Natural killer cell (primary cell): ENCODE data around the gene ERRFI1. TPM values are rescaled to one million over a fixed set of nuclear protein-coding genes. Genes with fewer than 3 reads are reported as not detected.
"Not testable (repeated sequence)": the region's sequence is repeated elsewhere in the genome, so short reads cannot be mapped to it uniquely, and the experiment has no call there.

Experiments used
- ATAC-seq, 3 donors: fragments of 150-1000 bp in 2 of 3; fragments of 200-7000 bp in 1 of 3; cut with Tn5 transposase; 1 replicate in 1 of 3; 2 replicates in 2 of 3; pipeline ENCODE4 v1.10.0; 2021; ENCODE audit warnings: mild to moderate bottlenecking in 2 of 3, moderate library complexity in 2 of 3
- DNase-seq, 2 donors: peaks; one replicate each; pipeline versions ENCODE4 v3.0.0 to v3.0.0-alpha.2; 2013 to 2021; ENCODE audit warnings: mixed read lengths in 1 of 2
- H3K27ac ChIP-seq: one replicate; pipeline ENCODE4 v1.5.1; 2013; ENCODE audit warnings: mild to moderate bottlenecking, low read length
- H3K27me3 ChIP-seq: one replicate; pipeline ENCODE4 v1.6.1; 2013; ENCODE audit warnings: low read length; ENCODE audit not compliant: control insufficient read depth, insufficient read depth
- H3K36me3 ChIP-seq: one replicate; pipeline ENCODE4 v1.6.1; 2013; ENCODE audit warnings: low read length; ENCODE audit not compliant: control insufficient read depth, insufficient read depth
- H3K4me1 ChIP-seq: one replicate; pipeline ENCODE4 v1.6.1; 2013; ENCODE audit warnings: low read length; ENCODE audit not compliant: control insufficient read depth, insufficient read depth
- H3K4me3 ChIP-seq: one replicate; pipeline ENCODE4 v1.5.1; 2013; ENCODE audit warnings: low read length
- H3K9me3 ChIP-seq: one replicate; pipeline ENCODE4 v1.6.1; 2013; ENCODE audit warnings: low read length; ENCODE audit not compliant: control insufficient read depth, insufficient read depth
- H3K27ac Mint-ChIP-seq, 2 donors: one replicate each; pipeline ENCODE4 v1.8.0; 2022; ENCODE audit warnings: mild to moderate bottlenecking in 2 of 2, mixed read lengths in 2 of 2, moderate library complexity in 1 of 2
- H3K27me3 Mint-ChIP-seq, 2 donors: one replicate each; pipeline ENCODE4 v1.8.0; 2022; ENCODE audit warnings: low read depth in 2 of 2, mixed read lengths in 2 of 2
- H3K36me3 Mint-ChIP-seq: one replicate; pipeline ENCODE4 v1.8.0; 2022; ENCODE audit warnings: mixed read lengths
- H3K4me1 Mint-ChIP-seq, 2 donors: one replicate each; pipeline ENCODE4 v1.8.0; 2022; ENCODE audit warnings: mixed read lengths in 2 of 2
- H3K4me3 Mint-ChIP-seq: one replicate; pipeline ENCODE4 v1.8.0; 2022; ENCODE audit warnings: mild to moderate bottlenecking, moderate library complexity, mixed read lengths
- H3K9me3 Mint-ChIP-seq, 2 donors: one replicate each; pipeline ENCODE4 v1.8.0; 2022; ENCODE audit warnings: mixed read lengths in 2 of 2
- CTCF ChIP-seq: fragments of 200-600 bp; IDR thresholded peaks from one replicate; pipeline ENCODE4 v1.8.0; 2022; ENCODE audit warnings: antibody characterized with exemption
- WGBS: methylation state at CpG from one replicate; pipeline ENCODE4 v1.1.7; 2013; ENCODE audit warnings: missing lambda C conversion rate; ENCODE audit not compliant: insufficient coverage; 5-methylcytosine and 5-hydroxymethylcytosine counted together
- intact Hi-C: fragments of 100-400 bp; cut with micrococcal nuclease; formaldehyde crosslinking; loops from one replicate; pipeline ENCODE4 v1.14.2; 2022
- total RNA-seq, 4 donors: library from RNA; stranded (reverse); fragments of 120-200 nt in 1 of 4; gene quantifications; one replicate each; pipeline versions ENCODE4 v1.2.3 to v1.2.4, GENCODE V29; 2013 to 2022

ERRFI1 gene
- total RNA-seq, 3 donors from 2014 or later (not counting 1 experiment from before 2014, with no cell fraction given), result 2.9 to 4.9 (median 4.0) TPM

GRCh38 chr1:8055973-8056372 lies 29.9 kb upstream of the ERRFI1 start:
- no peak overlapping the region for H3K4me3 Mint-ChIP-seq
- H3K9me3 Mint-ChIP-seq, result no peaks in the 10 kb centered on the region
- no peak for TF ChIP-seq CTCF
- intact Hi-C loops, result no loop called here
- H3K27ac Mint-ChIP-seq, result no peak overlapping the region
- no peak for ATAC-seq
- DNase-seq, result no peak
- Histone ChIP-seq H3K4me3 (no peak overlapping the region), H3K9me3 (no peaks in the 10 kb centered on the region), H3K27ac (no peak overlapping the region), H3K36me3 (no peaks in the 10 kb centered on the region), H3K27me3 (no peaks in the 10 kb centered on the region), H3K4me1 (no peaks in the 10 kb centered on the region)
- no peaks in the 10 kb centered on the region for H3K36me3 Mint-ChIP-seq
- H3K27me3 Mint-ChIP-seq, result peaks cover 0 to 6% of the 10 kb centered on the region in 2 donors
- H3K4me1 Mint-ChIP-seq, result no peaks in the 10 kb centered on the region
- WGBS, result 84% methylated on average over 3 of the region's 4 CpGs

DNA sequence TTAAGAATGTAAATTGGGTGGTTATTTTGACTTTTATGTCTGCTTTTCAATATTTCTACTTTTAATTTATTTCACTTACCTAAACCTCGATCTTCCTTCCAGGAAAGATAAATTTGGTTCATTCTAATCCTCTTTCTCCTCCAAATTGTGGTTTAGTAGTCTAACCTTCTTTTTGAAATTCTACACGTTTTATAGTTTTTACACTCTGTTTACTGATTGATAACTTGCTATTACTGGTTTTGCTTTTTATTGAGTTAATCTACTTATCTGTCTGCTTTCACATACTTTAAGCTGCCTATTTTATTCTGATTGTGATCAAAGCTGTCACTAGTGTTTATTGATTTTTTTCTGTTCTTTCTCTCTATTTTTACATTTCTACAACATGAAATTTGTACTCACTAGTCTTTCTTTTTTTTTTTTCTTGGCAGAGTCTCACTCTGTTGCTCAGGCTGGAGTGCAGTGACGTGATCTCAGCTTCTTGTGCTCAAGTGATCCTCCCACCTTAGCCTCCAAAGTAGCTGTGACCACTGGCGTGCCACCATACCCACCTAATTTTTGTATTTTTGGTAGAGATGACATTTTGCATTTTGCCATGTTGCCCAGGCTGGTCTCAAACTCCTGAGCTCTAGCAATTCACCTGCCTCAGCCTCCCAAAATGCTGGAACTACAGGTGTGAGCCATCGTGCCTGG lies 27.9 kb upstream of the ERRFI1 start:
- Mint-ChIP-seq H3K27me3 (peaks cover 0 to 4% of the 10 kb centered on the region in 2 donors), H3K36me3 (no peaks in the 10 kb centered on the region), H3K27ac (no peak overlapping the region), H3K4me3 (no peak overlapping the region), H3K9me3 (no peaks in the 10 kb centered on the region), H3K4me1 (no peaks in the 10 kb centered on the region)
- intact Hi-C loops, result no loop called here
- H3K36me3 ChIP-seq, result no peaks in the 10 kb centered on the region
- H3K9me3 ChIP-seq, result no peaks in the 10 kb centered on the region
- no peak overlapping the region for H3K4me3 ChIP-seq
- H3K27ac ChIP-seq, result no peak overlapping the region
- ATAC-seq (no peak), DNase-seq (no peak)
- 89% methylated on average over 3 of the region's 5 CpGs for WGBS
- no peak for TF ChIP-seq CTCF
- H3K4me1 ChIP-seq, result no peaks in the 10 kb centered on the region
- H3K27me3 ChIP-seq, result no peaks in the 10 kb centered on the region

GRCh38 chr1:8051650-8052049 lies 25.5 kb upstream of the ERRFI1 start:
- no peak overlapping the region for H3K27ac Mint-ChIP-seq
- Histone ChIP-seq H3K9me3 (no peaks in the 10 kb centered on the region), H3K4me1 (no peaks in the 10 kb centered on the region), H3K36me3 (no peaks in the 10 kb centered on the region), H3K4me3 (no peak overlapping the region), H3K27me3 (no peaks in the 10 kb centered on the region), H3K27ac (no peak overlapping the region)
- H3K4me3 Mint-ChIP-seq, result no peak overlapping the region
- H3K4me1 Mint-ChIP-seq, result no peaks in the 10 kb centered on the region
- DNase-seq, result no peak
- ATAC-seq, result no peak
- WGBS, result 93% methylated on average over 4 of the region's 4 CpGs
- TF ChIP-seq CTCF, result no peak
- peaks cover 2 to 11% of the 10 kb centered on the region in 2 donors for H3K27me3 Mint-ChIP-seq
- intact Hi-C loops, result no loop called here
- H3K9me3 Mint-ChIP-seq, result no peaks in the 10 kb centered on the region
- no peaks in the 10 kb centered on the region for H3K36me3 Mint-ChIP-seq

DNA sequence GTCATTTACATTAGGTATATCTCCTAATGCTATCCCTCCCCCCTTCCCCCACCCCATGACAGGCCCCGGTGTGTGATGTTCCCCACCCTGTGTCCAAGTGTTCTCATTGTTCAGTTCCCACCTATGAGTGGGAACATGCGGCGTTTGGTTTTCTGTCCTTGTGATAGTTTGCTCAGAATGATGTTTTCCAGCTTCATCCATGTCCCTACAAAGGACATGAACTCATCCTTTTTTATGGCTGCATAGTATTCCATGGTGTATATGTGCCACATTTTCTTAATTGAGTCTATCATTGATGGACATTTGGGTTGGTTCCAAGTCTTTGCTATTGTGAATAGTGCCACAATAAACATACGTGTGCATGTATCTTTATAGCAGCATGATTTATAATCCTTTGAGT lies 23.1 kb upstream of the ERRFI1 start:
- H3K27ac Mint-ChIP-seq, H3K27me3 ChIP-seq, intact Hi-C loops, DNase-seq, H3K27ac ChIP-seq, H3K9me3 Mint-ChIP-seq, H3K36me3 Mint-ChIP-seq, H3K36me3 ChIP-seq, H3K4me1 ChIP-seq, H3K4me1 Mint-ChIP-seq, H3K4me3 ChIP-seq, ATAC-seq, H3K9me3 ChIP-seq, H3K4me3 Mint-ChIP-seq: not testable (repeated sequence)
- H3K27me3 Mint-ChIP-seq, result peaks cover 2 to 11% of the 10 kb centered on the region in 2 donors
- 100% methylated on average over 4 of the region's 4 CpGs for WGBS
